Pancreas (tissue), 10 donors: ENCODE measurements around the gene SMURF2. TPM values are rescaled to one million over a fixed set of nuclear protein-coding genes. Genes with fewer than 3 reads are reported as not detected.

Experiments used
- ATAC-seq, 4 donors: fragments of 200-7000 bp; cut with Tn5 transposase; one replicate each; pipeline versions ENCODE4 v1.8.0 to v1.9.1; 2020; ENCODE audit warnings: mild to moderate bottlenecking in 4 of 4, moderate library complexity in 4 of 4
- DNase-seq, 6 donors: peaks; one replicate each; pipeline ENCODE4 v3.0.0-alpha.2; 2020
- FAIRE-seq: peaks from 2 replicates; lab custom pipeline; 2012; peaks lifted over from hg19 to GRCh38; lab: Jason Lieb, UNC
- H3K27ac ChIP-seq, 4 donors: fragments of 200-600 bp; sonication (generic); 1 replicate in 3 of 4; 2 replicates in 1 of 4; pipeline versions ENCODE4 v1.5.0 to v1.8.0; 2020
- H3K27me3 ChIP-seq, 4 donors: fragments of 200-600 bp; one replicate each; pipeline ENCODE4 v1.8.0; 2021
- H3K36me3 ChIP-seq, 3 donors: fragments of 200-600 bp; sonication (generic) in 1 of 3; one replicate each; pipeline versions ENCODE4 v1.5.0 to v1.8.0; 2020 to 2021
- H3K4me1 ChIP-seq, 3 donors: fragments of 200-600 bp; one replicate each; pipeline ENCODE4 v1.8.0; 2021
- H3K4me3 ChIP-seq, 4 donors: fragments of 200-600 bp; sonication (generic) in 2 of 4; one replicate each; pipeline versions ENCODE4 v1.5.0 to v1.8.0; 2020 to 2021
- H3K9me3 ChIP-seq, 4 donors: fragments of 200-600 bp; one replicate each; pipeline ENCODE4 v1.8.0; 2021
- WGBS, 2 donors: extraction: QIAGEN DNeasy Blood & Tissue Kit; methylation state at CpG; one replicate each; pipeline ENCODE4 v1.1.7; 2013; 5-methylcytosine and 5-hydroxymethylcytosine counted together
- intact Hi-C, 3 donors: fragments of 100-400 bp; cut with DNase I; formaldehyde crosslinking; loops; one replicate each; pipeline versions ENCODE4 v1.11.1 to v1.14.2; 2022
- polyA plus RNA-seq, 2 donors: library from polyadenylated mRNA; stranded (reverse); fragments of 200-250 nt; gene quantifications; one replicate each; pipeline ENCODE4 v1.2.3, GENCODE V29; 2013
- total RNA-seq, 6 donors: library from RNA; stranded (reverse); fragmentation: NEBNext Ultra II Directional in 4 of 6; extraction: Animal tissue kit (Norgen Biotek cat#: 25700) in 4 of 6; gene quantifications; one replicate each; pipeline versions ENCODE4 v1.2.1 to v1.2.4, GENCODE V29; 2021 to 2023
- TF ChIP-seq, protein P1 (sequence below), 4 donors: fragments of 200-600 bp; sonication (generic) in 3 of 4; IDR thresholded peaks; one replicate each; pipeline versions ENCODE4 v1.5.0 to v1.8.0; 2021; ENCODE audit warnings: antibody characterized with exemption in 4 of 4
- donor health status: healthy with polysubstance abuse.
- donor health status: DM: no; HTN: no; CAD: no; lungs with moderate emphysema.
- donor health status: DM: no; HTN: no; CAD: no.
- donor health status: control.
- donor health status: control.
- donor health status: Bipolar disorder and iron deficiency.
- donor health status: DM: yes; HTN: yes; CAD: no.
- donor health status: DM: no; HTN: no; CAD: no.
- donor health status: DM: no; HTN: no; CAD: no.
- donor health status: DM: yes; HTN: yes; CAD: no.

Gene SMURF2
- total and polyA plus RNA-seq, 8 donors = 3.0 to 17.1 (median 8.0) TPM

DNA sequence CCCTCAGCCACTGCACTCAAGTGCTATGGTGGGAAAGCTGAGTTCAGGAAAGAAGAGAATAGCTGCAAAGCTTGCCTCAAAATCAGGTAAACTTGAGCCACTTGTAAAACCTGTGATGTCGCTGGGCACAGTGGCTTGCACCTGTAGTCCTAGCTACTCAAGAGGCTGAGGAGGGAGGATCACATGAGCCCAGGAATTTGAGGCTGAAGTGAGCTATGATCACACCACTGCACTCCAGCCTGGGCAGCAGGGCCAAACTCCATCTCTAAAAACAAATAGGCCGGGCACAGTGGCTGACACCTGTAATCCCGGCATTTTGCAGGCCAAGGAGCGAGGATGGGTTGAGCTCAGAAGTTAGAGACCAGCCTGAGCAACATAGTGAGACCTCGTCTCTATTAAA lies 26.4 kb upstream of the SMURF2 start:
- FAIRE-seq = no peak
- WGBS, 2 donors = 95 to 96% methylated on average over 5 of the region's 5 CpGs
- Histone ChIP-seq H3K27me3 (no peaks in the 10 kb centered on the region), H3K4me1 (no peaks in the 10 kb centered on the region), H3K27ac (no peak overlapping the region), H3K36me3 (no peaks in the 10 kb centered on the region), H3K4me3 (no peak overlapping the region), H3K9me3 (no peaks in the 10 kb centered on the region)
- TF ChIP-seq, protein P1, sequence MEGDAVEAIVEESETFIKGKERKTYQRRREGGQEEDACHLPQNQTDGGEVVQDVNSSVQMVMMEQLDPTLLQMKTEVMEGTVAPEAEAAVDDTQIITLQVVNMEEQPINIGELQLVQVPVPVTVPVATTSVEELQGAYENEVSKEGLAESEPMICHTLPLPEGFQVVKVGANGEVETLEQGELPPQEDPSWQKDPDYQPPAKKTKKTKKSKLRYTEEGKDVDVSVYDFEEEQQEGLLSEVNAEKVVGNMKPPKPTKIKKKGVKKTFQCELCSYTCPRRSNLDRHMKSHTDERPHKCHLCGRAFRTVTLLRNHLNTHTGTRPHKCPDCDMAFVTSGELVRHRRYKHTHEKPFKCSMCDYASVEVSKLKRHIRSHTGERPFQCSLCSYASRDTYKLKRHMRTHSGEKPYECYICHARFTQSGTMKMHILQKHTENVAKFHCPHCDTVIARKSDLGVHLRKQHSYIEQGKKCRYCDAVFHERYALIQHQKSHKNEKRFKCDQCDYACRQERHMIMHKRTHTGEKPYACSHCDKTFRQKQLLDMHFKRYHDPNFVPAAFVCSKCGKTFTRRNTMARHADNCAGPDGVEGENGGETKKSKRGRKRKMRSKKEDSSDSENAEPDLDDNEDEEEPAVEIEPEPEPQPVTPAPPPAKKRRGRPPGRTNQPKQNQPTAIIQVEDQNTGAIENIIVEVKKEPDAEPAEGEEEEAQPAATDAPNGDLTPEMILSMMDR (IDR thresholded peaks at IDR 0.05) = no peak
- no peak for ATAC-seq
- no peak for DNase-seq
- intact Hi-C loops = no loop called here

- H3K4me3 ChIP-seq = no peak overlapping the region
- WGBS, 2 donors = 90 to 92% methylated on average over 5 of the region's 5 CpGs
- H3K27me3 ChIP-seq = no peaks in the 10 kb centered on the region
- ATAC-seq (no peak), FAIRE-seq (no peak), DNase-seq (no peak)
- no peaks in the 10 kb centered on the region for H3K9me3 ChIP-seq
- H3K4me1 ChIP-seq = no peaks in the 10 kb centered on the region
- TF ChIP-seq, protein P1 (IDR thresholded peaks at IDR 0.05) = no peak
- intact Hi-C loops = no loop called here
- no peak overlapping the region for H3K27ac ChIP-seq
- H3K36me3 ChIP-seq = no peaks in the 10 kb centered on the region
Measured at GRCh38 chr17:64687961-64688360, 25.9 kb upstream of the SMURF2 start.

DNA sequence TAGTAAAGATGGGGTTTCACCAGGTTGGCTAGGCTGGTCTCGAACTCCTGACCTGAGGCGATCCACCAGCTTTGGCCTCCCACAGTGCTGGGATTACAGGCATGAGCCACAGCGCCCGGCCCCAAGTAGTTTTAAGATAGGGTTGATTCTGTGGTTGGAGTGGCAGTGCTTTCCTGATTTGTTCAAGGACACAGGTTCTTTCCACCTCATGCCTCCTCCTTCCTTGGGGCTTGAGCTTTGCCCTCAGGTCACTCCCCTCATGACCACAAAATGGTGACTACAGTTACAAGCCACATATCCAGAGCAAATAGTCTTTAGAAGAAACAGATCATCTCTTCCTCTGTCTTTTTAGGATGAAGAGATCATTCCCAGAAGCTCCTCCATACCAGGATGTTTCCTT lies 25.3 kb upstream of the SMURF2 start:
- 80 to 85% methylated on average over 4 of the region's 4 CpGs for WGBS, 2 donors
- intact Hi-C loops = no loop called here
- H3K27ac ChIP-seq = no peak overlapping the region
- DNase-seq (no peak), ATAC-seq (no peak), FAIRE-seq (no peak)
- H3K9me3 ChIP-seq = no peaks in the 10 kb centered on the region
- no peaks in the 10 kb centered on the region for H3K4me1 ChIP-seq
- no peaks in the 10 kb centered on the region for H3K36me3 ChIP-seq
- no peak overlapping the region for H3K4me3 ChIP-seq
- TF ChIP-seq, protein P1 (IDR thresholded peaks at IDR 0.05) = no peak
- H3K27me3 ChIP-seq = no peaks in the 10 kb centered on the region

- intact Hi-C loops = no loop called here
- WGBS, 2 donors = 93 to 97% methylated on average over 2 of the region's 2 CpGs
- ATAC-seq = no peak
Measured at GRCh38 chr17:64686705-64687104, 24.6 kb upstream of the SMURF2 start.

DNA sequence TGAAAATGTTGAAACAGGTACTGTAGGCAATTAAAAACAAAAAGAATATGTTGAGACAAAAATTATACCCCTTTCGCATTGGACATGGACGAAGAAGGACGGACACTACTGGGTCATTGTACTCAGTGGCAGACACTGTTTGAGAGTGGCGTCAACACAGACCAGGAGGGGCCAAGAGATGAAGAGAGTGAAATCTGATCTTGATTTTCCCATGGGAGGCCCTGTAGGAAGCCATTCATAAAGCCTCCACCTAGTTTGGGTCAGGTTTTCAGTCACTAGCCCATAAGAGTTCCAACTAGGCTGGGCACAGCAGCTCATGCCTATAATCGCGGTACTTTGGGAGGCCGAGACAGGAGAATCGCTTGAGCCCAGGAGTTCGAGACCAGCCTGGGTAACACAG lies 23.6 kb upstream of the SMURF2 start:
- WGBS, 2 donors = 91 to 93% methylated on average over 9 of the region's 9 CpGs
- ATAC-seq (no peak), DNase-seq (no peak), FAIRE-seq (no peak)
- intact Hi-C loops = no loop called here
- H3K27ac ChIP-seq = no peak overlapping the region
- H3K4me1 ChIP-seq = no peaks in the 10 kb centered on the region
- TF ChIP-seq, protein P1 (IDR thresholded peaks at IDR 0.05) = no peak
- no peaks in the 10 kb centered on the region for H3K27me3 ChIP-seq
- no peaks in the 10 kb centered on the region for H3K36me3 ChIP-seq
- no peaks in the 10 kb centered on the region for H3K9me3 ChIP-seq
- H3K4me3 ChIP-seq = no peak overlapping the region

More at GRCh38 chr17:64686705-64687104, 24.6 kb upstream of the SMURF2 start:
- Histone ChIP-seq H3K4me1 (no peaks in the 10 kb centered on the region), H3K27ac (no peak overlapping the region), H3K9me3 (no peaks in the 10 kb centered on the region), H3K27me3 (no peaks in the 10 kb centered on the region), H3K4me3 (no peak overlapping the region), H3K36me3 (no peaks in the 10 kb centered on the region)
- TF ChIP-seq, protein P1 (IDR thresholded peaks at IDR 0.05) = no peak
- no peak for DNase-seq
- FAIRE-seq = no peak
